Adrenal gland (tissue), 12 donors: ENCODE measurements around the gene KIF26B. TPM values are rescaled to one million over a fixed set of nuclear protein-coding genes. Genes with fewer than 3 reads are reported as not detected.

Source experiments
- DNase-seq, 7 donors: peaks; one replicate each; pipeline ENCODE4 v3.0.0-alpha.2; 2019 to 2020
- H3K27ac ChIP-seq, 5 donors: fragments of 200-600 bp; sonication (generic) in 4 of 5; 1 replicate in 3 of 5; 2 replicates in 2 of 5; pipeline versions ENCODE4 v1.5.1 to v1.8.0; 2016 to 2020; ENCODE audit warnings: mild to moderate bottlenecking in 1 of 5
- H3K27me3 ChIP-seq: fragments of 200-600 bp; 2 replicates; pipeline ENCODE4 v1.8.0; 2021
- H3K36me3 ChIP-seq, 2 donors: fragments of 200-600 bp; replicated peaks in 1 of 2; 1 replicate in 1 of 2; 2 replicates in 1 of 2; pipeline versions ENCODE4 v1.5.1 to v1.8.0; 2018 to 2022
- H3K4me1 ChIP-seq, 2 donors: fragments of 200-600 bp; replicated peaks in 1 of 2; 1 replicate in 1 of 2; 2 replicates in 1 of 2; pipeline versions ENCODE4 v1.5.1 to v1.8.0; 2018 to 2021
- H3K4me3 ChIP-seq, 4 donors: fragments of 200-600 bp; sonication (generic) in 3 of 4; one replicate each; pipeline ENCODE4 v1.5.1; 2016 to 2018
- H3K9me3 ChIP-seq, 3 donors: fragments of 200-600 bp; sonication (generic) in 1 of 3; replicated peaks in 1 of 3; 1 replicate in 2 of 3; 2 replicates in 1 of 3; pipeline versions ENCODE4 v1.5.1 to v1.8.0; 2016 to 2021
- CTCF ChIP-seq, 6 experiments: fragments of 450-650 bp in 4 of 6; fragments of 200-600 bp in 2 of 6; sonication (generic) in 1 of 6; IDR thresholded peaks; 1 replicate in 5 of 6; 2 replicates in 1 of 6; pipeline versions ENCODE4 v1.5.1 to v1.8.0; 2016 to 2021; ENCODE audit warnings: antibody characterized with exemption in 6 of 6, mild to moderate bottlenecking in 2 of 6, moderate library complexity in 1 of 6
- POLR2A ChIP-seq, 2 donors: fragments of 450-650 bp; IDR thresholded peaks; one replicate each; pipeline ENCODE4 v1.6.1; 2017; ENCODE audit warnings: antibody characterized with exemption in 2 of 2, mild to moderate bottlenecking in 2 of 2, moderate library complexity in 1 of 2
- WGBS, 4 donors: extraction: QIAGEN DNeasy Blood & Tissue Kit in 2 of 4; methylation state at CpG; one replicate each; pipeline versions ENCODE4 v1.1.5 to v1.1.7; 2013 to 2017; 5-methylcytosine and 5-hydroxymethylcytosine counted together
- intact Hi-C, 2 donors: fragments of 100-400 bp; cut with DNase I; formaldehyde crosslinking; loops; one replicate each; pipeline versions ENCODE4 v1.14.1 to v1.15.0; 2022 to 2023
- polyA plus RNA-seq, 3 donors: library from polyadenylated mRNA; stranded (reverse); fragments of 200-250 nt in 2 of 3; fragments of 350-450 nt in 1 of 3; fragmentation: Illumina TruSeq in 1 of 3; extraction: RNeasy Lipid Tissue Mini Kit (QIAGEN cat#74804) in 1 of 3; gene quantifications; one replicate each; pipeline ENCODE4 v1.2.3, GENCODE V29; 2013 to 2014
- total RNA-seq, 9 donors: library from RNA; depleted of rRNA in 4 of 9; stranded (reverse); fragments of >200 nt in 4 of 9; fragments of 120-200 nt in 1 of 9; fragmentation: NEBNext Ultra II Directional in 1 of 9; extraction: Animal tissue kit (Norgen Biotek cat#: 25700) in 1 of 9; gene quantifications; one replicate each; pipeline versions ENCODE4 v1.1.0 to v1.2.4, GENCODE V29; 2013 to 2023
- donor health status: healthy with polysubstance abuse.
- donor health status: Bipolar disorder and iron deficiency.
- donor health status: DM: yes; HTN: yes; CAD: no.
- donor health status: DM: no; HTN: no; CAD: no.
- donor health status: DM: no; HTN: no; CAD: no.
- donor health status: DM: yes; HTN: yes; CAD: no.

Gene KIF26B
- total and polyA plus RNA-seq, 12 donors: 0.20 to 4.6 (median 2.6) TPM

GRCh38 chr1:245142976-245143375, 11.8 kb upstream of the KIF26B start:
- H3K36me3 ChIP-seq: no peaks in the 10 kb centered on the region
- TF ChIP-seq CTCF (IDR thresholded peaks at IDR 0.05) (no peak), POLR2A (IDR thresholded peaks at IDR 0.05) (no peak)
- 85 to 88% (median 87%) methylated on average over 14 of the region's 14 CpGs for WGBS, 4 donors
- H3K4me1 ChIP-seq: no peaks in the 10 kb centered on the region
- no peak overlapping the region for H3K27ac ChIP-seq
- peaks cover 4% of the 10 kb centered on the region for H3K27me3 ChIP-seq
- peak in 1 of 7 donors; percentile 20 for DNase-seq
- intact Hi-C loops: no loop called here
- H3K9me3 ChIP-seq: no peaks in the 10 kb centered on the region
- no peak overlapping the region for H3K4me3 ChIP-seq

- 82 to 89% (median 84%) methylated on average over 8 of the region's 8 CpGs for WGBS, 4 donors
- no peaks in the 10 kb centered on the region for H3K36me3 ChIP-seq
- H3K9me3 ChIP-seq: no peaks in the 10 kb centered on the region
- H3K4me1 ChIP-seq: no peaks in the 10 kb centered on the region
- intact Hi-C loops: no loop called here
- peaks cover 4% of the 10 kb centered on the region for H3K27me3 ChIP-seq
- H3K4me3 ChIP-seq: no peak overlapping the region
- no peak overlapping the region for H3K27ac ChIP-seq
- peak in 1 of 7 donors; percentile 6 for DNase-seq
- TF ChIP-seq CTCF (IDR thresholded peaks at IDR 0.05) (no peak), POLR2A (IDR thresholded peaks at IDR 0.05) (no peak)
Measured at GRCh38 chr1:245143849-245144248, 10.9 kb upstream of the KIF26B start.

DNA sequence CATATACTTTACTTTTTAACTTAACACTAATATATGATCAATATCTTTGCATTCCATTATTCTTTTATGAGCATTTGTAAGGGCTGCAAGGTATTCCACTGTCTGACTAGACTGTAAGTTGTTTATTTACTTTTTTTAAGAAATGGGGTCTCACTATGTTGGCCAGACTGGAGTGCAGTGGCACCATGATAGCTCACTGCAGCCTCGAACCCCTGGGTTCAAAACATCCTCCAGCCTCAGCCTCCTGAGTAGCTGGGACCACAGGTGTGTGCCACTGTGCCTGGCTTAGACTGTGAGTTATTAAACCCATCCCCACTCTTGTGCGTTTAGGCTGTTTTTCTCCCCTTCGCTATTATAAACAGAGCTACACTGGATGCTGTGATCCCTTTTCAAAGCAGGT, 6.7 kb upstream of the KIF26B start:
- intact Hi-C loops: no loop called here
- Histone ChIP-seq H3K36me3 (no peaks in the 10 kb centered on the region), H3K27me3 (no peaks in the 10 kb centered on the region), H3K4me1 (peaks cover under 1 to 1% of the 10 kb centered on the region in 2 donors), H3K4me3 (no peak overlapping the region), H3K27ac (no peak overlapping the region), H3K9me3 (no peaks in the 10 kb centered on the region)
- TF ChIP-seq CTCF (IDR thresholded peaks at IDR 0.05) (no peak), POLR2A (IDR thresholded peaks at IDR 0.05) (no peak)
- peak in 1 of 7 donors; percentile 11 for DNase-seq
- WGBS, 4 donors: 58 to 72% (median 67%) methylated on average over 3 of the region's 3 CpGs

- no peak for TF ChIP-seq POLR2A (IDR thresholded peaks at IDR 0.05)
- no peak for TF ChIP-seq CTCF (IDR thresholded peaks at IDR 0.05)
- Histone ChIP-seq H3K36me3 (no peaks in the 10 kb centered on the region), H3K27ac (no peak overlapping the region), H3K27me3 (peaks cover 4% of the 10 kb centered on the region), H3K9me3 (no peaks in the 10 kb centered on the region), H3K4me1 (peaks cover 8 to 9% of the 10 kb centered on the region in 2 donors), H3K4me3 (no peak overlapping the region)
- peak in 1 of 7 donors; percentile 15 for DNase-seq
- 74 to 80% (median 78%) methylated on average over 9 of the region's 9 CpGs for WGBS, 4 donors
- intact Hi-C loops: no loop called here
Measured at GRCh38 chr1:245148861-245149260, 5.9 kb upstream of the KIF26B start.
